HG02759 (cell line): ENCODE measurements around the gene LHX1.

Source experiments
- ATAC-seq: cut with Tn5 transposase; IDR thresholded peaks from one replicate; pipeline ENCODE4 v1.9.1; 2021; ENCODE audit warnings: mild to moderate bottlenecking, moderate library complexity; ENCODE audit not compliant: unreplicated experiment

The LHX1 gene

GRCh38 chr17:36951084-36951789 is 14.0 kb downstream of the LHX1 start:
- ATAC-seq: no peak

GRCh38 chr17:36971508-36971907 is 34.2 kb downstream of the LHX1 start:
- ATAC-seq: no peak

GRCh38 chr17:36972186-36972700 is 35.0 kb downstream of the LHX1 start:
- ATAC-seq: no peak

- ATAC-seq: no peak
These were observed 35.6 kb downstream of the LHX1 start for GRCh38 chr17:36972905-36973304.

- ATAC-seq: no peak
These were observed 38.7 kb downstream of the LHX1 start for GRCh38 chr17:36975922-36976515.

GRCh38 chr17:36977066-36977465 is 39.8 kb downstream of the LHX1 start:
- no peak for ATAC-seq

GRCh38 chr17:36977568-36977967 is 40.3 kb downstream of the LHX1 start:
- no peak for ATAC-seq

- no peak for ATAC-seq
These were observed 41.7 kb downstream of the LHX1 start for GRCh38 chr17:36978810-36979564.

GRCh38 chr17:36979565-36979941 is 42.3 kb downstream of the LHX1 start:
- no peak for ATAC-seq

GRCh38 chr17:36980280-36980761 is 43.0 kb downstream of the LHX1 start:
- ATAC-seq: no peak

- no peak for ATAC-seq
These were observed 46.3 kb downstream of the LHX1 start for GRCh38 chr17:36983618-36984017.

- ATAC-seq: no peak
These were observed 51.9 kb downstream of the LHX1 start for GRCh38 chr17:36989173-36989572.

- no peak for ATAC-seq
These were observed 55.4 kb downstream of the LHX1 start for GRCh38 chr17:36992701-36993100.

GRCh38 chr17:36993227-36993626 is 56.0 kb downstream of the LHX1 start:
- ATAC-seq: no peak
